ENCODE measurements around the gene MTMR4.

- no peak for TF ChIP-seq CTCF (IDR thresholded peaks at IDR 0.05 in 8 of 11, conservative IDR thresholded peaks at IDR 0.05 in 3 of 11)
- TF ChIP-seq POLR2A (IDR thresholded peaks at IDR 0.05): no peak
- TF ChIP-seq POLR2AphosphoS5 (IDR thresholded peaks at IDR 0.05): no peak
Measured at GRCh38 chr17:58468944-58469343, 45.5 kb downstream of the MTMR4 start.

All from spleen (tissue), 7 donors.